Erythroblast (primary cell): ENCODE measurements around the gene OVOL2.

Source experiments
- GATA1 ChIP-seq: IDR thresholded peaks from 2 replicates; pipeline ENCODE4 v1.6.1; 2011; ENCODE audit warnings: low read depth, mild to moderate bottlenecking, control low read depth, low read length, moderate library complexity
- POLR2A ChIP-seq: IDR thresholded peaks from 2 replicates; pipeline ENCODE4 v1.6.1; 2011; ENCODE audit warnings: mild to moderate bottlenecking, low read length

DNA sequence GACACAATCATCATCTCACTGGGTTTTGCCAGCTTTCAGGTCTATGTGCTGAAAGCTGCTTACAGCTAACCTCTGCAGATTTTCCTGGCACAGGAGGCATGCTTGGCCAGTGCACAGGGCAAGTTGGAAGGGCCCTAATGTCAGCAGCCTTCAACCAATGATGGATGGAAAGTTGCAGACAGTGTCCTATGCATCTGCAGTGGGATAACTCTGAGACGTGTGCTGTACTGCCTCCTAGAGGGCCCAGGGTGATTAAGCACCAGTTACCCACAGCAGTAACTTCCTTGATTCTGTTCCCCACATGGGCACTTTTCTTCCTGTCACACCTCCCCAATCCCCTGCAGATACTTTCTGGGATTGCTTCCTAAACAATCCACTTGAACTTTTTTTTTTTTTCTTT, 38.6 kb downstream of the OVOL2 start:
- TF ChIP-seq POLR2A: no peak
- no peak for TF ChIP-seq GATA1
